Measurements from ENCODE around the gene SFXN3. TPM values are rescaled to one million over a fixed set of nuclear protein-coding genes. Genes with fewer than 3 reads are reported as not detected.

Gene SFXN3
- total RNA-seq, 1 donor from 2014 or later, result 17.1 TPM

DNA sequence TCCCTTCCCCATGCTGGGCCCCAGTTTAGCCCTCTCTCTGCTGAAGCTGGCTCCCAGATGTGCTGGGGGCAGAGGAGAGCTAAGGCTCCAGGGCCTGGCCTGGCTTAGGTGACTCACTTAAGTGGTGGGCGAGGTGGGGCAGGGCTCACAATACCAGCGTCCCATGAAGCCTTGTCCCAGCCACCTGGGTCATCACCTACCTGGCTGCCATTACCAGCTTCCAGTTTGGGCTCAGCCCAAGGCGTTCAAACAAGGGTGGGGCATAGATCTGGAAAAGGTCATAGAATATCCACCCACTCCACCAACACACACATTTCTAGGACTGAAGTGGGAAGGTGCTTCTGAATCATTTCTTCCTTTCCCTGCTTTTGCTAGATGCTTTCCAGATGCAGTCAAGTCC lies 39.1 kb downstream of the SFXN3 start:
- Mint-ChIP-seq H3K4me3 (no peak overlapping the region), H3K27ac (no peak overlapping the region), H3K4me1 (peaks cover 43% of the 10 kb centered on the region), H3K9me3 (no peaks in the 10 kb centered on the region), H3K36me3 (no peaks in the 10 kb centered on the region), H3K27me3 (ENCODE audit: low read depth) (peaks cover 58% of the 10 kb centered on the region)
- no peak for TF ChIP-seq CTCF (IDR thresholded peaks at IDR 0.05; ENCODE audit: unreplicated experiment)
- no peak for DNase-seq (ENCODE audit: low spot score in 2 of 2, unreplicated experiment in 2 of 2)

GRCh38 chr10:101071267-101071884 lies 40.3 kb downstream of the SFXN3 start:
- TF ChIP-seq CTCF (IDR thresholded peaks at IDR 0.05; ENCODE audit: unreplicated experiment), result no peak
- Mint-ChIP-seq H3K4me3 (no peak overlapping the region), H3K36me3 (no peaks in the 10 kb centered on the region), H3K27ac (no peak overlapping the region), H3K4me1 (peaks cover 30% of the 10 kb centered on the region), H3K9me3 (no peaks in the 10 kb centered on the region), H3K27me3 (ENCODE audit: low read depth) (peaks cover 58% of the 10 kb centered on the region)
- DNase-seq (ENCODE audit: low spot score in 2 of 2, unreplicated experiment in 2 of 2), result no peak

DNA sequence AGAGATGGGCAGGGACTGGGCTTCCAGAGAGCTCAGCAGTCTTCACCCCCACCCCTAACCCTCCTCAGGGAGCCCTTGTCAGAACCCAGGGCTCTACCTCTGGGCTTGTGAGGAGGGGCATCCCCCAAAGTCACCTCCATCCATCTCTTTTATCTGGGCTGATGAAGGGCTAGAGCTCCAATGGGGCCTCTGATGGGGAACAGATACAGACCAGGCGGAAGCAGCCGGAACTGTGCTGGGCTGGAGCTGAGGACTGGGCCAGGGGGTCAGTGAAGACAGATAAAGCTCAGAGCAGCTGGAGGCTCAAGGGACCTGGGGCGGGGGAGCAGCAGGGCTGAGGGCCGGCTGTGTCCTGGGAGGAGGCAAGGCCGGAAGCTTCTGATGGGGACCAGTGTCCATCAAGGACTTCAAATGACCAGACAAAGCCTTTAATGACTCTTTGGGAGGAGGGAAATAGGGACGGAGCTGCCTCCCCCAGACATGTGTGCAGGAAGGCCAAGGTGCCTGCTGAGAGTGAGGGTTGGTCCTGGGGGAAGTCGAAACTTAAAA lies 40.9 kb downstream of the SFXN3 start:
- Mint-ChIP-seq H3K27ac (peak overlapping the region; percentile 30), H3K27me3 (ENCODE audit: low read depth) (peaks cover 59% of the 10 kb centered on the region), H3K9me3 (no peaks in the 10 kb centered on the region), H3K36me3 (no peaks in the 10 kb centered on the region), H3K4me1 (peaks cover 28% of the 10 kb centered on the region), H3K4me3 (no peak overlapping the region)
- TF ChIP-seq CTCF (IDR thresholded peaks at IDR 0.05; ENCODE audit: unreplicated experiment), result no peak
- DNase-seq (ENCODE audit: low spot score in 2 of 2, unreplicated experiment in 2 of 2), result no peak

DNA sequence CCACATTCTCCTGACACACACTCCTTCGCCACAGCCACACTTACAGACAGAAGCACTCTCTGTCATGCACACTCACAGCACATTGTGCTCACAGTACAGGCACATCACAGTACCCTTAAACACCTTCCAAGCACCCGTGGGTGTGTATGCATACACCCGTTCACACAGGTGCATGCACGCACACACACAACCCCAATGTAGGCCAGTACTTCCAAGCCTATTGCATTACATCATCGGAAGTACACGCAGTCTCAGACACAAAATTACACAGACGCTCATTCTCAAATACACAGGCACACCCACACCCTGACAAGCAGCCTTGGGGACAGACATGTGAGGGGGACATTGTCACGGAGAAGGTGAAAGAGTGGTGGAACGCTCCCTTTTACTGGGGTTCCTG lies 41.9 kb downstream of the SFXN3 start:
- H3K27me3 Mint-ChIP-seq (ENCODE audit: low read depth), result peaks cover 55% of the 10 kb centered on the region
- no peaks in the 10 kb centered on the region for H3K36me3 Mint-ChIP-seq
- H3K4me1 Mint-ChIP-seq, result peaks cover 23% of the 10 kb centered on the region

DNA sequence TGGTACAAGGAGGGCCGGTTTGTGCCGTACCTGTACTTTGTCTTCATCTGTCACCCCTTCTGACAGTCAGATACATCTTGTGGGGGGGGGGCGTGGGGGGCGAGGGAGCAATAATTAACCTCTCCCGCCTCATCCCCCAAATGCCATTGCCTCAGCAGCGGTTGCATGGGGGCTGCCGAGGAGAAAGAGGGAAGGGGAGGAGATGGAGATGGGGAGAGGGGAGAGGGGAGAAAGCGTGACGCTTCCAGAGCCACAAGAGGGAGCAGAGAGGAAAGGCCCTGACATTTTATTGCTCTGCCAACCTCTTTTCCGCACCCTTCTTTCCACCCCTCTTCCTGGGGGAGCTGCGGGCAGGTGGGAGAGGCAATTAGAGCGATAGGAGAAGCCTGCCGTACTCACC lies 42.6 kb downstream of the SFXN3 start:
- H3K36me3 Mint-ChIP-seq, result no peaks in the 10 kb centered on the region
- H3K4me3 Mint-ChIP-seq, result no peak overlapping the region
- no peak for DNase-seq (ENCODE audit: low spot score in 2 of 2, unreplicated experiment in 2 of 2)
- H3K4me1 Mint-ChIP-seq, result peaks cover 23% of the 10 kb centered on the region
- H3K27ac Mint-ChIP-seq, result no peak overlapping the region
- H3K9me3 Mint-ChIP-seq, result no peaks in the 10 kb centered on the region
- H3K27me3 Mint-ChIP-seq (ENCODE audit: low read depth), result peaks cover 61% of the 10 kb centered on the region
- no peak for TF ChIP-seq CTCF (IDR thresholded peaks at IDR 0.05; ENCODE audit: unreplicated experiment)

More for the DNA sequence above, 41.9 kb downstream of the SFXN3 start:
- Mint-ChIP-seq H3K4me3 (no peak overlapping the region), H3K27ac (no peak overlapping the region), H3K9me3 (no peaks in the 10 kb centered on the region)
- no peak for TF ChIP-seq CTCF (IDR thresholded peaks at IDR 0.05; ENCODE audit: unreplicated experiment)
- DNase-seq (ENCODE audit: low spot score in 2 of 2, unreplicated experiment in 2 of 2), result no peak
